Measurements from ENCODE around the gene LHX2. TPM values are rescaled to one million over a fixed set of nuclear protein-coding genes. Genes with fewer than 3 reads are reported as not detected.

LHX2 gene
- total RNA-seq, 2 experiments from 2014 or later = not detected

DNA sequence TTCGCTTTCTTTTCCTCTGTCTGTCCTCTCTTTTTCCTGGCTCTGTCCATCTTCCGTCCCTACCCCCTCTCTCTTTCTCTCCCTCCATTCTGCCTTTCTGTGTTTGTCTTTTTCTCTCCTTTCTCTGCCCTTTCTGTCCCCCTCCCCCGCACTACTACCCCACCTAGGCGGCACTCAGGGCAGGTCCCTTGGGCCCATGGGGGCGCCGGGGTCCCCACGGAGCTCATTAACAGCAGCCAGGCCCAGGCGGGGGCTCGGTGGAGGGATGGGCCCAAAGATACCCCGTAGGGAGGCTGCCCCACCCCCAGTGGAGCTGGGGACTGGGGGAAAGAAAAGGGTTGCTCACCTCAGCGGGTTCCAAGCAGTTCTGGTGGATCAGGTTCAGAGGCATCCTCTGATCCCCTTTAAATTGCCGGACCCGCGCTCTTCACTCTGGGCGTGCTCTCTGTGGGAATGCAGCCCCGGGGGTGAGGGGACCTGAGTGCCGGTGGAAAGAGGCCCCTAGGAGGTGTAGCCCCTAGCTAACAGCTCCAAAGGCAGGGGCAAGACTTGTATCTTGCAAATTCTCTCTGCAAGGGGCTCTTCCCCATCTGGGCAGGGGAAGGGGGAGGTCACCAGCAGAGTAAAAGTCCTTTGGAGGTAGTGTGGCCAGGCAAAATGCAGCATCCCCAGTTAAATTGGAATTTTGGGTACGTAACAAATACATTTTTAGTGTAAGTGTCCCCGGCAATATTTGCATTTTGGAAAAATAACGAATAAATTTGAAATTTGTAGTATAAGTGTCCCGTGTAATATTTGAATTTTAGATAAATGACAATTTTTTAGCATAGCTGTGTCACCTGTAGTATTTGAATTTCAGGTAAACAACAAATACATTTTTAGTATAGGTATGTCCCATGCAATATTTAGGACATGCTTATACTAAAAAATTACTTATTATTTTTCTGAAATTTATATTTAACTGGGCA lies 7.4 kb downstream of the LHX2 start:
- no peaks in the 10 kb centered on the region for H3K9me3 ChIP-seq (ENCODE audit: low read length)
- H3K9me2 ChIP-seq (ENCODE audit: insufficient read depth, low read length) = no peaks in the 10 kb centered on the region
- ChIA-PET POLR2A (no interaction called here), CTCF (ENCODE audit: unreplicated experiment) (no interaction called here)
- no peaks in the 10 kb centered on the region for H3K79me2 ChIP-seq (ENCODE audit: insufficient read depth, low read depth, low read length)
- no peak overlapping the region for H3K4me3 ChIP-seq (ENCODE audit: low read depth, low read length, poor library complexity, severe bottlenecking)
- no peak for DNase-seq (ENCODE audit: low spot score)
- H2AFZ ChIP-seq (ENCODE audit: low read length) = no peak overlapping the region
- no peaks in the 10 kb centered on the region for H4K20me1 ChIP-seq (ENCODE audit: insufficient read depth, low read length)
- no TSS peak for BruUV-seq (replicated peaks)
- H3K27ac ChIP-seq (ENCODE audit: low read depth, low read length, poor library complexity, severe bottlenecking) = no peak overlapping the region
- intact Hi-C loops (cut with micrococcal nuclease; ENCODE audit: unreplicated experiment) = no loop called here
- no peaks in the 10 kb centered on the region for H3K36me3 ChIP-seq (ENCODE audit: insufficient read depth, low read length)
- TF ChIP-seq, protein P1, sequence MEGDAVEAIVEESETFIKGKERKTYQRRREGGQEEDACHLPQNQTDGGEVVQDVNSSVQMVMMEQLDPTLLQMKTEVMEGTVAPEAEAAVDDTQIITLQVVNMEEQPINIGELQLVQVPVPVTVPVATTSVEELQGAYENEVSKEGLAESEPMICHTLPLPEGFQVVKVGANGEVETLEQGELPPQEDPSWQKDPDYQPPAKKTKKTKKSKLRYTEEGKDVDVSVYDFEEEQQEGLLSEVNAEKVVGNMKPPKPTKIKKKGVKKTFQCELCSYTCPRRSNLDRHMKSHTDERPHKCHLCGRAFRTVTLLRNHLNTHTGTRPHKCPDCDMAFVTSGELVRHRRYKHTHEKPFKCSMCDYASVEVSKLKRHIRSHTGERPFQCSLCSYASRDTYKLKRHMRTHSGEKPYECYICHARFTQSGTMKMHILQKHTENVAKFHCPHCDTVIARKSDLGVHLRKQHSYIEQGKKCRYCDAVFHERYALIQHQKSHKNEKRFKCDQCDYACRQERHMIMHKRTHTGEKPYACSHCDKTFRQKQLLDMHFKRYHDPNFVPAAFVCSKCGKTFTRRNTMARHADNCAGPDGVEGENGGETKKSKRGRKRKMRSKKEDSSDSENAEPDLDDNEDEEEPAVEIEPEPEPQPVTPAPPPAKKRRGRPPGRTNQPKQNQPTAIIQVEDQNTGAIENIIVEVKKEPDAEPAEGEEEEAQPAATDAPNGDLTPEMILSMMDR (conservative IDR thresholded peaks at IDR 0.05; ENCODE audit: low read length) = no peak
- no peak for TF ChIP-seq EZH2phosphoT487 (IDR thresholded peaks at IDR 0.05; ENCODE audit: borderline replicate concordance, low read depth, low read length)
- H3K4me1 ChIP-seq (ENCODE audit: insufficient read depth, low read length, poor library complexity, severe bottlenecking) = no peaks in the 10 kb centered on the region
- H3K4me2 ChIP-seq (ENCODE audit: low read length) = no peak overlapping the region

DNA sequence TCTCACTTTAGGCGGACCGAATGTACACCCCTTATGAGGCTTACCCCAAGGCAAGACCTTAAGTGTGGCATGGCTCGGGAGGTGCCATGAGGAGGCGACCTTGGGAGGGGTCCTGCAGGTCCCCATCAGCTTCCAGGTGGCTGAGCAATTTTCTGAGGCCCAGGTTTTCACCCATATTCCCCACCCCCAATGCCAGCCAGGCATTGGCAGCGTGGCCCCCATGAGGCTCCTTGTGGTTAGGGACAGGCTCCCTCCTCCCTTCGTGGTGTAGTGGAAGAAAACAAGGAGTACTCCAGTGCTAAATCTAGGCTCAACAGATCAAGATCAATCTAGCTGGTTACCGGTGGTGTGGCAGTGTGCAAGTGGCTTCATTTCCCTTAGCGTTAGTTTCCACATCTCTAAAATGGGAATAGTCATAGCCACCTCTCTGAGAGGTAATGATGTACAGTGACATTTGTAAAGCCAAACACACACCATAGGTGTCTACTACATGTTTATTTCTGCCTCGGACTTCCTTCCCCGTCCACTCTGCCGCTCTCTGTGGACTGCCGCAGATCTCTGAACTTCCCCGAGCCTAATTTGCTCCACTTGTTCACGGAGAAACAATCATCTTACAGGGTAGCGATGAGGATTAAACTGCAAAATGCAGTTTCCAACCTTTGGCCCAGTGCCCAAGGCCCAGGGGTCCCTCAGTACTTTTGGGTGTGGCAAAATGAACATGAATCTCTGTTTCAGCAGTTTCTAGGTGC lies 8.4 kb downstream of the LHX2 start:
- no peak for TF ChIP-seq EZH2phosphoT487 (IDR thresholded peaks at IDR 0.05; ENCODE audit: borderline replicate concordance, low read depth, low read length)
- TF ChIP-seq, protein P1 (conservative IDR thresholded peaks at IDR 0.05; ENCODE audit: low read length) = no peak
- Histone ChIP-seq H3K9me2 (ENCODE audit: insufficient read depth, low read length) (no peaks in the 10 kb centered on the region), H4K20me1 (ENCODE audit: insufficient read depth, low read length) (no peaks in the 10 kb centered on the region), H3K27ac (ENCODE audit: low read depth, low read length, poor library complexity, severe bottlenecking) (no peak overlapping the region), H3K79me2 (ENCODE audit: insufficient read depth, low read depth, low read length) (no peaks in the 10 kb centered on the region), H3K9me3 (ENCODE audit: low read length) (no peaks in the 10 kb centered on the region), H2AFZ (ENCODE audit: low read length) (no peak overlapping the region), H3K4me3 (ENCODE audit: low read depth, low read length, poor library complexity, severe bottlenecking) (no peak overlapping the region), H3K4me1 (ENCODE audit: insufficient read depth, low read length, poor library complexity, severe bottlenecking) (no peaks in the 10 kb centered on the region), H3K4me2 (ENCODE audit: low read length) (no peak overlapping the region), H3K36me3 (ENCODE audit: insufficient read depth, low read length) (no peaks in the 10 kb centered on the region)
- intact Hi-C loops (cut with micrococcal nuclease; ENCODE audit: unreplicated experiment) = no loop called here
- CTCF ChIA-PET (ENCODE audit: unreplicated experiment) = no interaction called here
- BruUV-seq (replicated peaks) = no TSS peak
- DNase-seq (ENCODE audit: low spot score) = no peak
- POLR2A ChIA-PET = no interaction called here
